ENCODE data around the gene DGKE.

DGKE gene

GRCh38 chr17:56850591-56850990, 16.6 kb downstream of the DGKE start:
- DNase-seq (ENCODE audit: low spot score): no peak

GRCh38 chr17:56851008-56851407, 17.1 kb downstream of the DGKE start:
- DNase-seq (ENCODE audit: low spot score): no peak

- DNase-seq (ENCODE audit: low spot score): no peak
Measured at GRCh38 chr17:56861899-56862298, 27.9 kb downstream of the DGKE start.

- no peak for DNase-seq (ENCODE audit: low spot score)
Measured at GRCh38 chr17:56863974-56864373, 30.0 kb downstream of the DGKE start.

GRCh38 chr17:56866076-56866475, 32.1 kb downstream of the DGKE start:
- DNase-seq (ENCODE audit: low spot score): peak; percentile 46

GRCh38 chr17:56866496-56866895, 32.5 kb downstream of the DGKE start:
- DNase-seq (ENCODE audit: low spot score): no peak

- no peak for DNase-seq (ENCODE audit: low spot score)
Measured at GRCh38 chr17:56867948-56868376, 34.0 kb downstream of the DGKE start.

- no peak for DNase-seq (ENCODE audit: low spot score)
Measured at GRCh38 chr17:56868716-56869115, 34.8 kb downstream of the DGKE start.

- no peak for DNase-seq (ENCODE audit: low spot score)
Measured at GRCh38 chr17:56870081-56870651, 36.2 kb downstream of the DGKE start.

GRCh38 chr17:56876766-56877179, 42.8 kb downstream of the DGKE start:
- DNase-seq (ENCODE audit: low spot score): no peak

- no peak for DNase-seq (ENCODE audit: low spot score)
Measured at GRCh38 chr17:56879280-56879679, 45.3 kb downstream of the DGKE start.

- no peak for DNase-seq (ENCODE audit: low spot score)
Measured at GRCh38 chr17:56880133-56880532, 46.2 kb downstream of the DGKE start.

GRCh38 chr17:56880571-56880970, 46.6 kb downstream of the DGKE start:
- no peak for DNase-seq (ENCODE audit: low spot score)

- DNase-seq (ENCODE audit: low spot score): peak; percentile 56
Measured at GRCh38 chr17:56881685-56882295, 47.8 kb downstream of the DGKE start.

GRCh38 chr17:56883616-56884015, 49.7 kb downstream of the DGKE start:
- DNase-seq (ENCODE audit: low spot score): no peak

- DNase-seq (ENCODE audit: low spot score): no peak
Measured at GRCh38 chr17:56884483-56885311, 50.7 kb downstream of the DGKE start.

- DNase-seq (ENCODE audit: low spot score): no peak
Measured at GRCh38 chr17:56885312-56885657, 51.3 kb downstream of the DGKE start.

GRCh38 chr17:56886288-56886731, 52.4 kb downstream of the DGKE start:
- no peak for DNase-seq (ENCODE audit: low spot score)

GRCh38 chr17:56887105-56887504, 53.2 kb downstream of the DGKE start:
- no peak for DNase-seq (ENCODE audit: low spot score)

GRCh38 chr17:56887552-56888467, 53.9 kb downstream of the DGKE start:
- no peak for DNase-seq (ENCODE audit: low spot score)

- DNase-seq (ENCODE audit: low spot score): no peak
Measured at GRCh38 chr17:56890390-56890789, 56.4 kb downstream of the DGKE start.

Measured in COLO829 (cell line).